K562 (cell line): ENCODE results near the gene CCDC174. TPM values are rescaled to one million over a fixed set of nuclear protein-coding genes. Genes with fewer than 3 reads are reported as not detected.

Source experiments
- ARHGAP35 ChIP-seq: fragments of 450-650 bp; IDR thresholded peaks from 2 replicates; pipeline ENCODE4 v1.6.1; 2018; ENCODE audit not compliant: partially characterized antibody
- CC2D1A ChIP-seq: fragments of 450-650 bp; IDR thresholded peaks from 2 replicates; pipeline ENCODE4 v1.6.1; 2017; ENCODE audit warnings: mild to moderate bottlenecking
- CHD2 ChIP-seq: IDR thresholded peaks from 2 replicates; pipeline ENCODE4 v1.6.1; 2011; ENCODE audit warnings: low read depth, low read length
- HOXB6 ChIP-seq: fragments of 250-450 bp; sonication (Bioruptor Pico); IDR thresholded peaks from 2 replicates; pipeline ENCODE4 v1.5.1; 2022; ENCODE audit warnings: mild to moderate bottlenecking, borderline replicate concordance
- ILK ChIP-seq: fragments of 450-650 bp; IDR thresholded peaks from 2 replicates; pipeline ENCODE4 v1.6.1; 2016; ENCODE audit warnings: missing genetic modification characterization, low read depth, mild to moderate bottlenecking, missing compliant biosample characterization, moderate library complexity, borderline replicate concordance
- KLF16 ChIP-seq: IDR thresholded peaks from 2 replicates; pipeline ENCODE4 v1.6.1; 2016; ENCODE audit warnings: antibody characterized with exemption
- MYC ChIP-seq, 2 experiments: fragments of 250-450 bp in 1 of 2; sonication (Bioruptor Pico) in 1 of 2; IDR thresholded peaks; 2 replicates each; pipeline versions ENCODE4 v1.5.1 to v1.6.1; 2012 to 2021; ENCODE audit warnings: low read depth in 2 of 2, borderline replicate concordance in 1 of 2, improper control_type of control experiment in 1 of 2, low read length in 1 of 2, mild to moderate bottlenecking in 1 of 2, moderate library complexity in 1 of 2
- NFIC ChIP-seq: fragments of 450-650 bp; IDR thresholded peaks from 2 replicates; pipeline ENCODE4 v1.6.1; 2017; ENCODE audit warnings: mild to moderate bottlenecking, inconsistent platforms
- NR2C1 ChIP-seq, 2 experiments: fragments of 450-650 bp; IDR thresholded peaks; 2 replicates each; pipeline ENCODE4 v1.6.1; 2017; ENCODE audit warnings: mild to moderate bottlenecking in 2 of 2, antibody characterized with exemption in 1 of 2, inconsistent platforms in 1 of 2, missing compliant biosample characterization in 1 of 2, missing genetic modification characterization in 1 of 2
- NR2F6 ChIP-seq: fragments of 450-650 bp; formaldehyde crosslinking; IDR thresholded peaks from 2 replicates; pipeline ENCODE4 v1.4.0; 2020; ENCODE audit warnings: mild to moderate bottlenecking
- ZKSCAN8 ChIP-seq: fragments of 200-800 bp; sonication (Bioruptor generic); IDR thresholded peaks from 2 replicates; pipeline ENCODE4 v1.6.1; 2016; ENCODE audit warnings: missing genetic modification characterization, missing compliant biosample characterization
- ZMIZ1 ChIP-seq, 2 experiments: fragments of 150-350 bp in 1 of 2; IDR thresholded peaks; 2 replicates each; pipeline ENCODE4 v1.6.1; 2012 to 2016; ENCODE audit warnings: low read depth in 2 of 2, low read length in 2 of 2, mild to moderate bottlenecking in 1 of 2, moderate library complexity in 1 of 2
- ZNF347 ChIP-seq: fragments of 450-650 bp; formaldehyde crosslinking; IDR thresholded peaks from 2 replicates; pipeline ENCODE4 v1.4.0; 2020; ENCODE audit warnings: low read depth, mild to moderate bottlenecking, moderate library complexity
- ZNF79 ChIP-seq: fragments of 250-450 bp; sonication (Bioruptor Pico); IDR thresholded peaks from 2 replicates; pipeline ENCODE4 v1.4.0; 2020; ENCODE audit warnings: low read depth, mild to moderate bottlenecking, moderate library complexity
- polyA plus RNA-seq, 8 experiments: library from polyadenylated mRNA; depleted of rRNA in 4 of 8; stranded (reverse) in 5 of 8; unstranded in 3 of 8; fragments of >200 nt; fragmentation: Nextera tagmentation in 2 of 8; fragmentation: Illumina TruSeq in 1 of 8; extraction: Ambion mirVana in 2 of 8; extraction: Trizol in 1 of 8; gene quantifications; 2 replicates each; pipeline versions ENCODE4 v1.2.1 to v1.2.3, GENCODE V29; 2011 to 2014; ENCODE audit warnings: inconsistent platforms in 1 of 8, missing spikeins in 1 of 8
- total RNA-seq, 7 experiments: library from RNA; depleted of rRNA in 6 of 7; stranded (reverse); fragments of >200 nt in 6 of 7; fragmentation: Illumina TruSeq in 2 of 7; extraction: Trizol in 2 of 7; gene quantifications; 2 replicates each; pipeline versions ENCODE4 v1.2.1 to v1.2.3, GENCODE V29; 2011 to 2021; ENCODE audit warnings: low replicate concordance in 1 of 7
- TF ChIP-seq, protein P1 (sequence below): sonication (generic); formaldehyde crosslinking; IDR thresholded peaks from 2 replicates; pipeline ENCODE4 v1.8.0; 2023; ENCODE audit warnings: mild to moderate bottlenecking, missing genetic modification reagents
- TF ChIP-seq, protein P2 (sequence below): sonication (generic); formaldehyde crosslinking; IDR thresholded peaks from 2 replicates; pipeline ENCODE4 v1.8.0; 2022; ENCODE audit warnings: mild to moderate bottlenecking, missing genetic modification reagents
- TF ChIP-seq, protein P3 (sequence below): fragments of 450-650 bp; formaldehyde crosslinking; IDR thresholded peaks from 2 replicates; pipeline ENCODE4 v1.4.0; 2020; ENCODE audit warnings: mild to moderate bottlenecking, moderate library complexity

CCDC174 gene
- total and polyA plus RNA-seq, 9 of the 15 experiments (the other 6 are each of a cell fraction or from before 2014, with no cell fraction given): 7.4 to 41.0 (median 28.5) TPM

- TF ChIP-seq, protein P1, sequence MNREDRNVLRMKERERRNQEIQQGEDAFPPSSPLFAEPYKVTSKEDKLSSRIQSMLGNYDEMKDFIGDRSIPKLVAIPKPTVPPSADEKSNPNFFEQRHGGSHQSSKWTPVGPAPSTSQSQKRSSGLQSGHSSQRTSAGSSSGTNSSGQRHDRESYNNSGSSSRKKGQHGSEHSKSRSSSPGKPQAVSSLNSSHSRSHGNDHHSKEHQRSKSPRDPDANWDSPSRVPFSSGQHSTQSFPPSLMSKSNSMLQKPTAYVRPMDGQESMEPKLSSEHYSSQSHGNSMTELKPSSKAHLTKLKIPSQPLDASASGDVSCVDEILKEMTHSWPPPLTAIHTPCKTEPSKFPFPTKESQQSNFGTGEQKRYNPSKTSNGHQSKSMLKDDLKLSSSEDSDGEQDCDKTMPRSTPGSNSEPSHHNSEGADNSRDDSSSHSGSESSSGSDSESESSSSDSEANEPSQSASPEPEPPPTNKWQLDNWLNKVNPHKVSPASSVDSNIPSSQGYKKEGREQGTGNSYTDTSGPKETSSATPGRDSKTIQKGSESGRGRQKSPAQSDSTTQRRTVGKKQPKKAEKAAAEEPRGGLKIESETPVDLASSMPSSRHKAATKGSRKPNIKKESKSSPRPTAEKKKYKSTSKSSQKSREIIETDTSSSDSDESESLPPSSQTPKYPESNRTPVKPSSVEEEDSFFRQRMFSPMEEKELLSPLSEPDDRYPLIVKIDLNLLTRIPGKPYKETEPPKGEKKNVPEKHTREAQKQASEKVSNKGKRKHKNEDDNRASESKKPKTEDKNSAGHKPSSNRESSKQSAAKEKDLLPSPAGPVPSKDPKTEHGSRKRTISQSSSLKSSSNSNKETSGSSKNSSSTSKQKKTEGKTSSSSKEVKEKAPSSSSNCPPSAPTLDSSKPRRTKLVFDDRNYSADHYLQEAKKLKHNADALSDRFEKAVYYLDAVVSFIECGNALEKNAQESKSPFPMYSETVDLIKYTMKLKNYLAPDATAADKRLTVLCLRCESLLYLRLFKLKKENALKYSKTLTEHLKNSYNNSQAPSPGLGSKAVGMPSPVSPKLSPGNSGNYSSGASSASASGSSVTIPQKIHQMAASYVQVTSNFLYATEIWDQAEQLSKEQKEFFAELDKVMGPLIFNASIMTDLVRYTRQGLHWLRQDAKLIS (CRISPR knock-in tag): no peak
- TF ChIP-seq ILK (tag): no peak
- peak; percentile 38; the same call in 1 of the 2 replicates for TF ChIP-seq NFIC
- no peak for TF ChIP-seq ZNF347 (CRISPR knock-in tag)
- TF ChIP-seq NR2C1 (IDR thresholded peaks at IDR 0.05): no peak
- TF ChIP-seq NR2C1 (tag; IDR thresholded peaks at IDR 0.05): no peak; the same call in 1 of the 2 replicates
- TF ChIP-seq, protein P2, sequence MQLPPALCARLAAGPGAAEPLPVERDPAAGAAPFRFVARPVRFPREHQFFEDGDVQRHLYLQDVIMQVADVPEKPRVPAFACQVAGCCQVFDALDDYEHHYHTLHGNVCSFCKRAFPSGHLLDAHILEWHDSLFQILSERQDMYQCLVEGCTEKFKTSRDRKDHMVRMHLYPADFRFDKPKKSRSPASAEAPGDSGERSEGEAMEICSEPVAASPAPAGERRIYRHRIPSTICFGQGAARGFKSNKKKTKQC (CRISPR knock-in tag): no peak
- TF ChIP-seq NR2F6: no peak
- TF ChIP-seq, protein P3, sequence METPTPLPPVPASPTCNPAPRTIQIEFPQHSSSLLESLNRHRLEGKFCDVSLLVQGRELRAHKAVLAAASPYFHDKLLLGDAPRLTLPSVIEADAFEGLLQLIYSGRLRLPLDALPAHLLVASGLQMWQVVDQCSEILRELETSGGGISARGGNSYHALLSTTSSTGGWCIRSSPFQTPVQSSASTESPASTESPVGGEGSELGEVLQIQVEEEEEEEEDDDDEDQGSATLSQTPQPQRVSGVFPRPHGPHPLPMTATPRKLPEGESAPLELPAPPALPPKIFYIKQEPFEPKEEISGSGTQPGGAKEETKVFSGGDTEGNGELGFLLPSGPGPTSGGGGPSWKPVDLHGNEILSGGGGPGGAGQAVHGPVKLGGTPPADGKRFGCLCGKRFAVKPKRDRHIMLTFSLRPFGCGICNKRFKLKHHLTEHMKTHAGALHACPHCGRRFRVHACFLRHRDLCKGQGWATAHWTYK: no peak
- TF ChIP-seq MYC (IDR thresholded peaks at IDR 0.05; ENCODE audit: low read depth, low read length): no peak
- TF ChIP-seq MYC (CRISPR knock-in tag; IDR thresholded peaks at IDR 0.05; ENCODE audit: borderline replicate concordance, low read depth): no peak
- TF ChIP-seq KLF16: 0 out of 2 replicates have a peak, but pooled peaks have one; percentile 40
- no peak for TF ChIP-seq ARHGAP35
- TF ChIP-seq CHD2: no peak
- TF ChIP-seq ZNF79 (CRISPR knock-in tag): no peak
- TF ChIP-seq ZKSCAN8 (CRISPR knock-in tag): no peak
- TF ChIP-seq CC2D1A: no peak
- no peak for TF ChIP-seq HOXB6 (CRISPR knock-in tag)
- 0 out of 4 replicates have a peak, but pooled peaks of 1 of the 2 experiments have one; percentile 29 for TF ChIP-seq ZMIZ1 (IDR thresholded peaks at IDR 0.05; ENCODE audit: low read depth in 2 of 2, low read length in 2 of 2)
These were observed 3.3 kb upstream of the CCDC174 start (continued) for GRCh38 chr3:14647976-14648955.
